NCI-H1436 treated with DMSO at 0.1 percent for 48 hours (cell line): Measurements from ENCODE around the gene SYT1.
"Not testable (repeated sequence)": the region's sequence is repeated elsewhere in the genome, so short reads cannot be mapped to it uniquely, and the experiment has no call there.

Experiments used
- DNase-seq: peaks from one replicate; lab custom pipeline; 2025; lab: John Stamatoyannopoulos, UW

The SYT1 gene

GRCh38 chr12:79143803-79144202, 279.2 kb downstream of the SYT1 start:
- peak; percentile 93 for DNase-seq

GRCh38 chr12:79151956-79152355, 287.4 kb downstream of the SYT1 start:
- no peak for DNase-seq

GRCh38 chr12:79155683-79156082, 291.1 kb downstream of the SYT1 start:
- no peak for DNase-seq

GRCh38 chr12:79156846-79157463, 292.4 kb downstream of the SYT1 start:
- no peak for DNase-seq

GRCh38 chr12:79161249-79161934, 296.8 kb downstream of the SYT1 start:
- DNase-seq = no peak

GRCh38 chr12:79162147-79162772, 297.7 kb downstream of the SYT1 start:
- DNase-seq = no peak

- no peak for DNase-seq
Measured at GRCh38 chr12:79162948-79163347, 298.4 kb downstream of the SYT1 start.

GRCh38 chr12:79164890-79165289, 300.3 kb downstream of the SYT1 start:
- no peak for DNase-seq

- DNase-seq = no peak
Measured at GRCh38 chr12:79168687-79169086, 304.1 kb downstream of the SYT1 start.

GRCh38 chr12:79174626-79175025, 310.1 kb downstream of the SYT1 start:
- no peak for DNase-seq

GRCh38 chr12:79183003-79183402, 318.4 kb downstream of the SYT1 start:
- no peak for DNase-seq

- no peak for DNase-seq
Measured at GRCh38 chr12:79183926-79184325, 319.4 kb downstream of the SYT1 start.

GRCh38 chr12:79186506-79186905, 321.9 kb downstream of the SYT1 start:
- no peak for DNase-seq

GRCh38 chr12:79187032-79187431, 322.5 kb downstream of the SYT1 start:
- peak; percentile 76 for DNase-seq

- no peak for DNase-seq
Measured at GRCh38 chr12:79191391-79191790, 326.8 kb downstream of the SYT1 start.

- no peak for DNase-seq
Measured at GRCh38 chr12:79194595-79194994, 330.0 kb downstream of the SYT1 start.

GRCh38 chr12:79199166-79199565, 334.6 kb downstream of the SYT1 start:
- DNase-seq = no peak

GRCh38 chr12:79200176-79200575, 335.6 kb downstream of the SYT1 start:
- DNase-seq = no peak

GRCh38 chr12:79203058-79203647, 338.6 kb downstream of the SYT1 start:
- DNase-seq = no peak

GRCh38 chr12:79206871-79207270, 342.3 kb downstream of the SYT1 start:
- no peak for DNase-seq

GRCh38 chr12:79210403-79210802, 345.8 kb downstream of the SYT1 start:
- not testable (repeated sequence) for DNase-seq

GRCh38 chr12:79217306-79217705, 352.7 kb downstream of the SYT1 start:
- DNase-seq = no peak

GRCh38 chr12:79223210-79223609, 358.6 kb downstream of the SYT1 start:
- no peak for DNase-seq
